WTC11 (cell line): Measurements from ENCODE around the gene ZNF436.

Source experiments
- ATF1 ChIP-seq: sonication (generic); formaldehyde crosslinking; IDR thresholded peaks from 2 replicates; pipeline ENCODE4 v1.8.1; 2023; ENCODE audit warnings: mild to moderate bottlenecking, moderate library complexity, missing genetic modification reagents
- CTCF ChIP-seq: fragments of 200-600 bp; IDR thresholded peaks from 2 replicates; pipeline ENCODE4 v1.8.0; 2022; ENCODE audit warnings: antibody characterized with exemption
- SP1 ChIP-seq: sonication (generic); formaldehyde crosslinking; conservative IDR thresholded peaks from 2 replicates; pipeline ENCODE4 v1.8.1; 2022; ENCODE audit warnings: missing genetic modification reagents
- TP53 ChIP-seq: sonication (generic); formaldehyde crosslinking; IDR thresholded peaks from 2 replicates; pipeline ENCODE4 v1.8.1; 2023; ENCODE audit warnings: mild to moderate bottlenecking, missing genetic modification reagents

GRCh38 chr1:23397908-23398307 is 28.3 kb upstream of the ZNF436 start:
- TF ChIP-seq SP1 (CRISPR knock-in tag) (no peak), ATF1 (CRISPR knock-in tag) (no peak), TP53 (CRISPR knock-in tag) (no peak), CTCF (no peak)
